Cardiac fibroblast (primary cell): ENCODE data around the gene ZNF536.

Source experiments
- DNase-seq, 2 donors: peaks; one replicate each; pipeline versions ENCODE4 v3.0.0 to v3.0.0-alpha.2; 2010; ENCODE audit warnings: low read depth in 2 of 2
- H3K4me3 ChIP-seq, 2 donors: replicated peaks in 1 of 2; 1 replicate in 1 of 2; 2 replicates in 1 of 2; pipeline ENCODE4 v1.5.1; 2011; ENCODE audit warnings: low read depth in 2 of 2, low read length in 2 of 2, mild to moderate bottlenecking in 2 of 2, moderate library complexity in 1 of 2
- CTCF ChIP-seq: IDR thresholded peaks from one replicate; pipeline ENCODE4 v1.5.1; 2011; ENCODE audit warnings: low read depth, mild to moderate bottlenecking, low read length, inconsistent platforms

The ZNF536 gene

GRCh38 chr19:30564551-30565011, 192.4 kb downstream of the ZNF536 start:
- no peak overlapping the region for H3K4me3 ChIP-seq
- DNase-seq, result no peak
- TF ChIP-seq CTCF, result no peak

GRCh38 chr19:30565636-30566035, 193.5 kb downstream of the ZNF536 start:
- no peak for TF ChIP-seq CTCF
- no peak overlapping the region for H3K4me3 ChIP-seq
- no peak for DNase-seq

- DNase-seq, result no peak
- H3K4me3 ChIP-seq, result no peak overlapping the region
- TF ChIP-seq CTCF, result no peak
Observed at GRCh38 chr19:30566681-30567420, 194.7 kb downstream of the ZNF536 start.

- no peak for TF ChIP-seq CTCF
- H3K4me3 ChIP-seq, result no peak overlapping the region
- no peak for DNase-seq
Observed at GRCh38 chr19:30567536-30568232, 195.5 kb downstream of the ZNF536 start.

GRCh38 chr19:30570194-30570593, 198.0 kb downstream of the ZNF536 start:
- no peak for TF ChIP-seq CTCF
- DNase-seq, result no peak
- no peak overlapping the region for H3K4me3 ChIP-seq

GRCh38 chr19:30577551-30578105, 205.4 kb downstream of the ZNF536 start:
- no peak for TF ChIP-seq CTCF
- no peak overlapping the region for H3K4me3 ChIP-seq
- no peak for DNase-seq
